H9 (cell line): ENCODE results near the gene CAMK2N1. TPM values are rescaled to one million over a fixed set of nuclear protein-coding genes. Genes with fewer than 3 reads are reported as not detected.

Source experiments
- DNase-seq: peaks from one replicate; pipeline ENCODE4 v3.0.0-alpha.2; 2017
- H2AFZ ChIP-seq: one replicate; pipeline ENCODE4 v1.6.1; 2013; ENCODE audit warnings: mild to moderate bottlenecking, low read length, control low read depth, moderate library complexity
- H2AK5ac ChIP-seq: 2 replicates; pipeline ENCODE4 v1.6.1; 2013; ENCODE audit warnings: low read length, control low read depth, mixed read lengths; ENCODE audit not compliant: insufficient read length
- H2BK120ac ChIP-seq: one replicate; pipeline ENCODE4 v1.6.1; 2013; ENCODE audit warnings: low read depth, mild to moderate bottlenecking, low read length, control low read depth, inconsistent platforms; ENCODE audit not compliant: poor library complexity, severe bottlenecking
- H2BK12ac ChIP-seq: 2 replicates; pipeline ENCODE4 v1.6.1; 2013; ENCODE audit warnings: low read length, control low read depth, mixed read lengths, low read depth; ENCODE audit not compliant: insufficient read length
- H2BK15ac ChIP-seq: 2 replicates; pipeline ENCODE4 v1.6.1; 2013; ENCODE audit warnings: low read depth, low read length, control low read depth
- H2BK20ac ChIP-seq: one replicate; pipeline ENCODE4 v1.6.1; 2013; ENCODE audit warnings: low read depth, mild to moderate bottlenecking, low read length, control low read depth, inconsistent platforms; ENCODE audit not compliant: poor library complexity, severe bottlenecking
- H2BK5ac ChIP-seq: 2 replicates; pipeline ENCODE4 v1.6.1; 2013; ENCODE audit warnings: low read length, control low read depth, mixed read lengths; ENCODE audit not compliant: insufficient read length
- H3K14ac ChIP-seq: 2 replicates; pipeline ENCODE4 v1.6.1; 2013; ENCODE audit warnings: low read length, control low read depth; ENCODE audit not compliant: insufficient read depth
- H3K18ac ChIP-seq: 2 replicates; pipeline ENCODE4 v1.6.1; 2013; ENCODE audit warnings: low read depth, mild to moderate bottlenecking, mixed read lengths, low read length, control low read depth; ENCODE audit not compliant: insufficient read length
- H3K23ac ChIP-seq: 2 replicates; pipeline ENCODE4 v1.6.1; 2013; ENCODE audit warnings: low read length, control low read depth, mixed read lengths, low read depth; ENCODE audit not compliant: insufficient read length
- H3K23me2 ChIP-seq: 2 replicates; pipeline ENCODE4 v1.6.1; 2013; ENCODE audit warnings: low read depth, mild to moderate bottlenecking, mixed read lengths, low read length, control low read depth; ENCODE audit not compliant: insufficient read length, poor library complexity, severe bottlenecking
- H3K27ac ChIP-seq: 2 replicates; pipeline ENCODE4 v1.5.1; 2013; ENCODE audit warnings: low read length, control low read depth, mixed read lengths, low read depth; ENCODE audit not compliant: insufficient read length
- H3K27me3 ChIP-seq: 2 replicates; pipeline ENCODE4 v1.6.1; 2013; ENCODE audit warnings: low read length, control low read depth, inconsistent platforms; ENCODE audit not compliant: insufficient read depth
- H3K4ac ChIP-seq: 2 replicates; pipeline ENCODE4 v1.6.1; 2013; ENCODE audit warnings: low read depth, mild to moderate bottlenecking, control low read depth, inconsistent platforms, low read length, moderate library complexity
- H3K4me1 ChIP-seq: 2 replicates; pipeline ENCODE4 v1.6.1; 2013; ENCODE audit warnings: low read length, control low read depth, inconsistent platforms; ENCODE audit not compliant: insufficient read depth
- H3K4me2 ChIP-seq: 2 replicates; pipeline ENCODE4 v1.6.1; 2013; ENCODE audit warnings: low read length, control low read depth, mixed read lengths; ENCODE audit not compliant: insufficient read length, insufficient read depth
- H3K56ac ChIP-seq: 2 replicates; pipeline ENCODE4 v1.6.1; 2013; ENCODE audit warnings: low read depth, mild to moderate bottlenecking, mixed read lengths, low read length, control low read depth; ENCODE audit not compliant: insufficient read length
- H3K79me1 ChIP-seq: 2 replicates; pipeline ENCODE4 v1.6.1; 2013; ENCODE audit warnings: low read depth, mild to moderate bottlenecking, moderate library complexity, low read length, control low read depth, inconsistent platforms; ENCODE audit not compliant: insufficient read depth, poor library complexity, severe bottlenecking
- H3K79me2 ChIP-seq: 2 replicates; pipeline ENCODE4 v1.6.1; 2013; ENCODE audit warnings: low read length, control low read depth, inconsistent platforms; ENCODE audit not compliant: insufficient read depth
- H3K9ac ChIP-seq: 2 replicates; pipeline ENCODE4 v1.6.1; 2013; ENCODE audit warnings: low read length, control low read depth, mixed read lengths; ENCODE audit not compliant: insufficient read length; ENCODE audit errors: extremely low read depth
- H3K9me3 ChIP-seq: one replicate; pipeline ENCODE4 v1.6.1; 2013; ENCODE audit warnings: low read depth, low read length, inconsistent platforms; ENCODE audit not compliant: control insufficient read depth
- H3T11ph ChIP-seq: one replicate; pipeline ENCODE4 v1.6.1; 2013; ENCODE audit warnings: mild to moderate bottlenecking, low read length, control low read depth, inconsistent platforms
- H4K20me1 ChIP-seq: one replicate; pipeline ENCODE4 v1.6.1; 2013; ENCODE audit not compliant: control insufficient read depth, insufficient read length, insufficient read depth
- H4K5ac ChIP-seq: 2 replicates; pipeline ENCODE4 v1.6.1; 2013; ENCODE audit warnings: low read depth, mild to moderate bottlenecking, mixed read lengths, low read length, control low read depth; ENCODE audit not compliant: insufficient read length
- H4K8ac ChIP-seq: replicated peaks from 2 replicates; pipeline ENCODE4 v1.6.1; 2013; ENCODE audit warnings: low read length, control low read depth, mixed read lengths, low read depth; ENCODE audit not compliant: insufficient read length
- H4K91ac ChIP-seq: 2 replicates; pipeline ENCODE4 v1.6.1; 2013; ENCODE audit warnings: low read depth, mild to moderate bottlenecking, moderate library complexity, mixed read lengths, low read length, control low read depth; ENCODE audit not compliant: insufficient read length
- H3K27ac Mint-ChIP-seq, 3 experiments: 2 replicates in 2 of 3; 3 replicates in 1 of 3; pipeline ENCODE4 v1.8.0; 2020 to 2021; ENCODE audit warnings: mixed read lengths in 3 of 3, mild to moderate bottlenecking in 1 of 3, moderate library complexity in 1 of 3
- H3K27me3 Mint-ChIP-seq: 2 replicates; pipeline ENCODE4 v1.8.0; 2021; ENCODE audit warnings: low read depth, mild to moderate bottlenecking, moderate library complexity, mixed read lengths
- H3K36me3 Mint-ChIP-seq, 3 experiments: 2 replicates in 2 of 3; 3 replicates in 1 of 3; pipeline ENCODE4 v1.8.0; 2020 to 2021; ENCODE audit warnings: low read depth in 3 of 3, mixed read lengths in 3 of 3; ENCODE audit not compliant: insufficient read depth in 1 of 3
- H3K4me1 Mint-ChIP-seq, 2 experiments: 2 replicates each; pipeline ENCODE4 v1.8.0; 2020; ENCODE audit warnings: mixed read lengths in 2 of 2
- H3K4me3 Mint-ChIP-seq, 2 experiments: 2 replicates in 1 of 2; 3 replicates in 1 of 2; pipeline ENCODE4 v1.8.0; 2020 to 2021; ENCODE audit warnings: mild to moderate bottlenecking in 2 of 2, mixed read lengths in 2 of 2, moderate library complexity in 1 of 2
- H3K9me3 Mint-ChIP-seq, 2 experiments: 2 replicates in 1 of 2; 3 replicates in 1 of 2; pipeline ENCODE4 v1.8.0; 2020; ENCODE audit warnings: mild to moderate bottlenecking in 2 of 2, mixed read lengths in 2 of 2, moderate library complexity in 1 of 2
- WGBS: extraction: QIAGEN DNeasy Blood & Tissue Kit; methylation state at CpG from one replicate; pipeline ENCODE4 v1.1.7; 2013; ENCODE audit warnings: missing lambda C conversion rate, low lambda C conversion rate, mixed read lengths; ENCODE audit not compliant: insufficient read length; ENCODE audit errors: extremely low coverage; 5-methylcytosine and 5-hydroxymethylcytosine counted together
- total RNA-seq: library from RNA; stranded (reverse); gene quantifications from 2 replicates; pipeline ENCODE4 v1.2.1, GENCODE V29; 2021
- TF ChIP-seq, protein P1 (sequence below): fragments of 200-600 bp; sonication (generic); conservative IDR thresholded peaks from 3 replicates; pipeline ENCODE4 v1.8.0; 2021; ENCODE audit warnings: antibody characterized with exemption, mild to moderate bottlenecking

Gene CAMK2N1
- total RNA-seq, 1 experiment from 2014 or later: 1.2 TPM

DNA sequence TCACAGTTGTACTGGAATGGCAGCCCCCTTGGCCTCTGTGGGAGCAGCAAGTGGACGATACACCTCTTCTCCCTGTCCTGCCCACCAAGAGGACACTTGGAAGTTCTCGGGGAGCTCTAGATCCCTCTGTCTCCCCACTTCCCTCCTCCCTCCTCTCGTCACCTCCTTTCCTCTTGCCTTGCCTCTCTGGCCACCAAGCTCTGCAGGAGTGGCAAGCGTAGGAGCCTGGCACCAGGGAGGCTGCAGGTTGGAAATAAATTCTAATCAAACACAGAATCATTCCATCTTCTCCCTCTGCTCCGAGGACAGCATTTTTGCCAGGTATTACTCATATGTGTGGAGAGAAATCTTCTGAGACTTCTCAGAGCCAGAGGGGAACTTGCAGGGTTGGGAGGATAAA lies 20.8 kb downstream of the CAMK2N1 start:
- no peak overlapping the region for H2AK5ac ChIP-seq
- no peak overlapping the region for H2BK15ac ChIP-seq
- no peak overlapping the region for H4K8ac ChIP-seq
- no peak overlapping the region for H4K5ac ChIP-seq
- DNase-seq: no peak
- H3K9me3 ChIP-seq: no peaks in the 10 kb centered on the region
- H3K14ac ChIP-seq: no peak overlapping the region
- no peaks in the 10 kb centered on the region for H3K27me3 ChIP-seq
- Mint-ChIP-seq H3K27ac (no peak overlapping the region), H3K9me3 (peaks cover 0 to 3% of the 10 kb centered on the region in 2 experiments; a peak in 1 of 5 replicates), H3K4me3 (no peak overlapping the region), H3K27me3 (peaks cover 34% of the 10 kb centered on the region), H3K36me3 (no peaks in the 10 kb centered on the region), H3K4me1 (no peaks in the 10 kb centered on the region)
- H4K91ac ChIP-seq: no peak overlapping the region
- H2AFZ ChIP-seq: no peak overlapping the region
- no peak overlapping the region for H3K4ac ChIP-seq
- no peak overlapping the region for H3K23ac ChIP-seq
- no peak overlapping the region for H2BK5ac ChIP-seq
- no peaks in the 10 kb centered on the region for H4K20me1 ChIP-seq
- WGBS: no CpG with 5 or more reads among the region's 5 CpGs
- no peaks in the 10 kb centered on the region for H3K79me2 ChIP-seq
- H3T11ph ChIP-seq: no peak overlapping the region
- H3K27ac ChIP-seq: no peak overlapping the region
- H3K4me1 ChIP-seq: no peaks in the 10 kb centered on the region
- TF ChIP-seq, protein P1, sequence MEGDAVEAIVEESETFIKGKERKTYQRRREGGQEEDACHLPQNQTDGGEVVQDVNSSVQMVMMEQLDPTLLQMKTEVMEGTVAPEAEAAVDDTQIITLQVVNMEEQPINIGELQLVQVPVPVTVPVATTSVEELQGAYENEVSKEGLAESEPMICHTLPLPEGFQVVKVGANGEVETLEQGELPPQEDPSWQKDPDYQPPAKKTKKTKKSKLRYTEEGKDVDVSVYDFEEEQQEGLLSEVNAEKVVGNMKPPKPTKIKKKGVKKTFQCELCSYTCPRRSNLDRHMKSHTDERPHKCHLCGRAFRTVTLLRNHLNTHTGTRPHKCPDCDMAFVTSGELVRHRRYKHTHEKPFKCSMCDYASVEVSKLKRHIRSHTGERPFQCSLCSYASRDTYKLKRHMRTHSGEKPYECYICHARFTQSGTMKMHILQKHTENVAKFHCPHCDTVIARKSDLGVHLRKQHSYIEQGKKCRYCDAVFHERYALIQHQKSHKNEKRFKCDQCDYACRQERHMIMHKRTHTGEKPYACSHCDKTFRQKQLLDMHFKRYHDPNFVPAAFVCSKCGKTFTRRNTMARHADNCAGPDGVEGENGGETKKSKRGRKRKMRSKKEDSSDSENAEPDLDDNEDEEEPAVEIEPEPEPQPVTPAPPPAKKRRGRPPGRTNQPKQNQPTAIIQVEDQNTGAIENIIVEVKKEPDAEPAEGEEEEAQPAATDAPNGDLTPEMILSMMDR: no peak
- H2BK12ac ChIP-seq: no peak overlapping the region
- no peak overlapping the region for H3K56ac ChIP-seq
- H3K79me1 ChIP-seq: no peaks in the 10 kb centered on the region
- H3K18ac ChIP-seq: no peak overlapping the region
- H2BK120ac ChIP-seq: no peak overlapping the region
- H3K23me2 ChIP-seq: no peaks in the 10 kb centered on the region
- H3K9ac ChIP-seq: no peak overlapping the region
- no peak overlapping the region for H3K4me2 ChIP-seq
- no peak overlapping the region for H2BK20ac ChIP-seq
